Thyroid gland (tissue), 4 donors: ENCODE measurements around the gene TRIM26.
A peak's percentile ranks its signal among the peaks of the same experiment; 100 is the strongest.

Experiments
- POLR2A ChIP-seq, 2 donors: fragments of 450-650 bp; IDR thresholded peaks; one replicate each; pipeline ENCODE4 v1.6.1; 2017; ENCODE audit warnings: antibody characterized with exemption in 2 of 2, mild to moderate bottlenecking in 2 of 2, moderate library complexity in 1 of 2
- TF ChIP-seq, protein P1 (sequence below), 6 experiments: fragments of 200-600 bp in 3 of 6; fragments of 450-650 bp in 3 of 6; sonication (generic) in 3 of 6; IDR thresholded peaks; one replicate each; pipeline ENCODE4 v1.5.1; 2016 to 2019; ENCODE audit warnings: antibody characterized with exemption in 6 of 6, mild to moderate bottlenecking in 2 of 6, inconsistent platforms in 1 of 6, moderate library complexity in 1 of 6

DNA sequence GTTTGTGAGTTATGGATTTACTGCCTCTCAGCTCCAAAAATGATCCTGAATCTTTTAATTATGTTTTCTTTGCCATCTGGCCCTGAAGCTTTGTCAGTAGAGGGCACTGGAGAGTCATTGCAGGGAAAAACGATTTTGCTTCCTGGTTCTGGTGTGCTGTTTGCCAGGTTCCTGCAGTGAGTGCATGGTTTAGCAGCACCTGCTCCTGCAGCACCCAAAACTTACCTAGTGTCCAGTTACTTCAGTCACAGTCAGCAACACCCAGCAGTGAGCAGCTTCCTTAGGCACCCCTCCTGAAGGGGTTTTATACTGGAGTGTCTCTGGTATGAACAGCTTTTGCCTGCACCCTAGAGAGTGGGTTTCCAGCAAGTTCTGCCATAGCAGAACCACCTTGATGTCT, 6.0 kb upstream of the TRIM26 start:
- no peak for TF ChIP-seq POLR2A (IDR thresholded peaks at IDR 0.05)
- TF ChIP-seq, protein P1, sequence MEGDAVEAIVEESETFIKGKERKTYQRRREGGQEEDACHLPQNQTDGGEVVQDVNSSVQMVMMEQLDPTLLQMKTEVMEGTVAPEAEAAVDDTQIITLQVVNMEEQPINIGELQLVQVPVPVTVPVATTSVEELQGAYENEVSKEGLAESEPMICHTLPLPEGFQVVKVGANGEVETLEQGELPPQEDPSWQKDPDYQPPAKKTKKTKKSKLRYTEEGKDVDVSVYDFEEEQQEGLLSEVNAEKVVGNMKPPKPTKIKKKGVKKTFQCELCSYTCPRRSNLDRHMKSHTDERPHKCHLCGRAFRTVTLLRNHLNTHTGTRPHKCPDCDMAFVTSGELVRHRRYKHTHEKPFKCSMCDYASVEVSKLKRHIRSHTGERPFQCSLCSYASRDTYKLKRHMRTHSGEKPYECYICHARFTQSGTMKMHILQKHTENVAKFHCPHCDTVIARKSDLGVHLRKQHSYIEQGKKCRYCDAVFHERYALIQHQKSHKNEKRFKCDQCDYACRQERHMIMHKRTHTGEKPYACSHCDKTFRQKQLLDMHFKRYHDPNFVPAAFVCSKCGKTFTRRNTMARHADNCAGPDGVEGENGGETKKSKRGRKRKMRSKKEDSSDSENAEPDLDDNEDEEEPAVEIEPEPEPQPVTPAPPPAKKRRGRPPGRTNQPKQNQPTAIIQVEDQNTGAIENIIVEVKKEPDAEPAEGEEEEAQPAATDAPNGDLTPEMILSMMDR (IDR thresholded peaks at IDR 0.05), result peak; percentile 45 to 91 (median 65)
